Caki2 (cell line): ENCODE results near the gene TMEM18. TPM values are rescaled to one million over a fixed set of nuclear protein-coding genes. Genes with fewer than 3 reads are reported as not detected.

ENCODE experiments used
- DNase-seq: peaks from one replicate; pipeline ENCODE4 v3.0.0-alpha.2; 2015; ENCODE audit warnings: low read depth
- in situ Hi-C: cut with HindIII; loops from 2 replicates; pipeline ENCODE4 v1.10.0; 2016; ENCODE audit warnings: low sequenced_read_pairs, low pct_unique_long_range_greater_than_20kb, mixed read lengths
- total RNA-seq: library from RNA; depleted of rRNA; stranded (reverse); fragments of >200 nt; shearing (Covaris generic); gene quantifications from 2 replicates; pipeline ENCODE4 v1.2.3, GENCODE V29; 2014; ENCODE audit warnings: low replicate concordance

Gene TMEM18
- total RNA-seq, 1 experiment from 2014 or later: 31.3 TPM

GRCh38 chr2:675982-676646, 1.1 kb downstream of the TMEM18 start:
- DNase-seq: peak; percentile 82
- in situ Hi-C loops: no loop called here

- in situ Hi-C loops: no loop called here
- no peak for DNase-seq
Observed at GRCh38 chr2:675460-675859, 1.7 kb downstream of the TMEM18 start.

- DNase-seq: no peak
- in situ Hi-C loops: no loop called here
Observed at GRCh38 chr2:675051-675450, 2.2 kb downstream of the TMEM18 start.

- DNase-seq: no peak
- in situ Hi-C loops: no loop called here
Observed at GRCh38 chr2:674321-674985, 2.8 kb downstream of the TMEM18 start.

GRCh38 chr2:673615-674320, 3.4 kb downstream of the TMEM18 start:
- in situ Hi-C loops: no loop called here
- no peak for DNase-seq

- DNase-seq: no peak
- in situ Hi-C loops: no loop called here
Observed at GRCh38 chr2:673016-673415, 4.2 kb downstream of the TMEM18 start.

- in situ Hi-C loops: no loop called here
- DNase-seq: no peak
Observed at GRCh38 chr2:672606-672905, 4.7 kb downstream of the TMEM18 start.

GRCh38 chr2:671787-672605, 5.2 kb downstream of the TMEM18 start:
- in situ Hi-C loops: no loop called here

GRCh38 chr2:671072-671471, 6.1 kb downstream of the TMEM18 start:
- in situ Hi-C loops: no loop called here

More at GRCh38 chr2:671787-672605, 5.2 kb downstream of the TMEM18 start:
- no peak for DNase-seq

GRCh38 chr2:670637-671036, 6.6 kb downstream of the TMEM18 start:
- in situ Hi-C loops: no loop called here
- DNase-seq: no peak

More at GRCh38 chr2:671072-671471, 6.1 kb downstream of the TMEM18 start:
- DNase-seq: no peak

- in situ Hi-C loops: no loop called here
- no peak for DNase-seq
Observed at GRCh38 chr2:669323-669722, 7.9 kb downstream of the TMEM18 start.

- in situ Hi-C loops: no loop called here
- no peak for DNase-seq
Observed at GRCh38 chr2:668000-668398, 9.2 kb downstream of the TMEM18 start.

- peak; percentile 41 for DNase-seq
- in situ Hi-C loops: no loop called here
Observed at GRCh38 chr2:667332-667999, 9.7 kb downstream of the TMEM18 start.

GRCh38 chr2:666441-666840, 10.8 kb downstream of the TMEM18 start:
- DNase-seq: no peak
- in situ Hi-C loops: no loop called here

- DNase-seq: no peak
Observed at GRCh38 chr2:665340-666073, 11.7 kb downstream of the TMEM18 start.

GRCh38 chr2:664063-664462, 13.1 kb downstream of the TMEM18 start:
- in situ Hi-C loops: no loop called here
- no peak for DNase-seq

More at GRCh38 chr2:665340-666073, 11.7 kb downstream of the TMEM18 start:
- in situ Hi-C loops: no loop called here

GRCh38 chr2:663221-663620, 14.0 kb downstream of the TMEM18 start:
- in situ Hi-C loops: no loop called here
- DNase-seq: no peak

GRCh38 chr2:661360-661635, 15.9 kb downstream of the TMEM18 start:
- in situ Hi-C loops: no loop called here

More at GRCh38 chr2:661360-661635, 15.9 kb downstream of the TMEM18 start:
- no peak for DNase-seq
